ENCODE measurements around the gene PRKCB.

GRCh38 chr16:24075302-24075701, 239.5 kb downstream of the PRKCB start:
- TF ChIP-seq NR3C1 (IDR thresholded peaks at IDR 0.05) (no peak), POLR2AphosphoS2 (conservative IDR thresholded peaks at IDR 0.05; ENCODE audit: low read length) (no peak), REST (IDR thresholded peaks at IDR 0.05) (no peak), CTCF (IDR thresholded peaks at IDR 0.05) (no peak)

Measured in A549 (cell line).